ENCODE results near the gene FAM117B.

The FAM117B gene

DNA sequence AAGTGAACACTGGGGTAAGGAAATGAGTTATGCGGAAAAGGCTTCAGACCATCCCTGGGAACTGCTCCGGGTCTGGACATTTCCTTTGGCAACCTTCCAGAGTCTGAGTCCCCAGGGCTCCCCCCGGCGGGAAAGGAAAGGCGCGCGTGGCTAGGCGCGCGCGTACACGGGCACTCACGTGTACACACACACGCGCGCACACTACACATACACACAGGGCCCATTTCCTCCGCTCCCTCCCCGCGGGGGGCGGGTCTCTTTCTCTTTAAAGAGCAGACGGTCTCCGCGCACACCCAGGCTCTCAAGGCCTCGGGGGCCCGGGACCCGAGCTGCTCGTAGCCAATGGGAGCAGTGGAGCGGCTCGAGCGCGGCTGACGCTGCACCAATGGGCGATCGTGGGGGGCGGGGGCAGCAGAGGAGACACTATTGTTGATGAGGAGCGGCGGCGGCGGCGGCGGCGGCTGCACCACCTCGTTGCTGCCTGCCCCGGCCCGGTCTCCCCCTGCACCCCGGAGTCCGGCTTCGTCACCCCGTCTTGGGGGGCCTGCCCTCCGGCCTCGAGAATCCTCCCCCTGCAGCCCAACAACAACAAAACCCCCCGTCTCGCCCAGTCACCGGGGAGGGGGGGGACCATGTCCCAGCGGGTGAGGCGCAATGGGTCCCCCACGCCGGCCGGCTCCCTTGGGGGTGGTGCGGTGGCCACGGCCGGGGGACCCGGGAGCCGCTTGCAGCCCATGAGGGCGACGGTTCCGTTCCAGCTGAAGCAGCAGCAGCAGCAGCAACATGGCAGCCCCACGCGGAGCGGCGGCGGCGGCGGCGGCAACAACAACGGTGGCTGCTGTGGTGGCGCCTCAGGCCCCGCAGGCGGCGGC, at the start of gene FAM117B:
TSS of gene FAM117B (plus strand) at position 414 of the 872 bp plus-strand sequence. CDS start at position 633, 219 bp downstream.
- DNase-seq = peak; percentile 98

DNA sequence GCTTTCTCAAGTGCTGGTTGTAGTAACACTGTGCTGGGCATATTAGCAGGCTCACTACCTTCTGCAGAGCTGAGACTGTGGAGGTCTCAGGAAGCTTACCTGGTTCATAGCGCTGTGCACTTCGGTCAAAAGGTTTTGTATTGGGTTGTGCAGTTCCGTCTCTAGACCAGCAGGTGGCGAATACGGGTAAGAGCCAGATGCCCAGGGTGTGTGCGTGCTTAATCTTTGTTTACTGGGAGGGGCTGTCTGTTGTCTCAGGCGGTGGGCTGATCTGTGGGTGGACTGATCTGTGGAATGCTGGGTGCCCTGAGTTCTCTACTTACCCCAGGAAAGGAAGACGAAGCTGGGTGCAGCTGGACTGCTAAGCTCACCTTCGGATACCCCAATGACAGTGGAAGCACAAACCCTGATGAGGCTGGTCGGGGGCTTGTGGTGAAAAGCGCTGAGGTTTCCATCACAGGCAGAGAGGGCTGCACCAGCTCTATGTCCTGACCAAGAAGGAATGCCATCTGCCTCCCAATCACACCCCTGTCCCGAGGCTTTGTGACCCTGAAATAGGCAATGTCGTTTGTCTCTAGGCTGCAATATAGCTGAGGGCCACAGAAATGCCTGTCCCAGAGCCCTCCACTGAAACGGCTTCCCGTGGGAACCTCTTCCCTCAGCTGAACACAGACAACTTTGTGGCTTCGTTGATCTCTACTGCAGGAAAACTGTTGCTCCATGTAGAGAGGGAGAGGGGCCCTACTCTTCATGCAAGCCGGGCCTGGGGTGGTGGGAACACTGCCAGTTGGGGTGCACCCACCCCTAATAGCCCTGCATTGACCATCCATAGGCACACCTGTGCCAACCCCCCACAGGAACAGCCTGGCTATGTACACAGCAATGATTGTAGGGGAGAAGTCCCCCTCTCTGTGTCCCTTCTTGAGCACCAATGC, 45.9 kb upstream of the FAM117B start:
- peak; percentile 84 for DNase-seq

DNA sequence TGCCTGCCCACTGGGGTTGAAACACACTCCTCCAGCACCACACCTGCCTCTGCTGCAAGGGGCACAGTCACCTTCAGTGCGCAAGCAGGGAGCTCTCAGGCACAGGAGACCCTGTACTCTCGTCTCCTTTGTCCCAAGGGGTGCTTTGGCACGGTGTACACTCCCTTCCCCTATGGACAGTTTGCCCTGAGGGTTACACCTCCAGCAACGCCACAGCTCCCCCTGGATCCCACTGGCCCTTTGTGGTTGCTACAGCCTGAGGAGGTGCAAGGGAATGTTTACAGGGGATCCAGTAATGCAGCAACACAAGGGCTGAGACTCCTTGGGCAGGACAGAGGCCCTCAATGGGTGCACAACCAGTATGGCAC, 45.2 kb upstream of the FAM117B start:
- DNase-seq = no peak

DNA sequence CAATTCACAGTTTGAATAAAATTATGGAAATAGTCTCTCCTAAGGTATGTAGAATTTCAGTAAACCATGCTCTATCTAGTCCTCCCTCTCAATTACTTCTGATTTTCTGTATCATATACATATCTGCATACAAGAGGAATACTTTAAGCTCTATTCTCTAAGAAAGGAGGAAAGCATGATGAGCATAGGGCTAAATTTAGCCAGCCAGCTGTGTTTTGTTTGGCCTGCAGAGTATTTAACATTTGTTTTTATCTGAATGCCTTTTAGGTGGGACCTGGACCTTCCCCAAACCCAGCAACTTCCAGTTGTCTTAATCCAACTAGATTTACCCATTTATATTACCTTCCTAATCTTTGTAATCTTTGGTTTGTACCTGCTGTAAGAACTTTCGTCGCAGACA, 42.2 kb upstream of the FAM117B start:
- no peak for DNase-seq

DNA sequence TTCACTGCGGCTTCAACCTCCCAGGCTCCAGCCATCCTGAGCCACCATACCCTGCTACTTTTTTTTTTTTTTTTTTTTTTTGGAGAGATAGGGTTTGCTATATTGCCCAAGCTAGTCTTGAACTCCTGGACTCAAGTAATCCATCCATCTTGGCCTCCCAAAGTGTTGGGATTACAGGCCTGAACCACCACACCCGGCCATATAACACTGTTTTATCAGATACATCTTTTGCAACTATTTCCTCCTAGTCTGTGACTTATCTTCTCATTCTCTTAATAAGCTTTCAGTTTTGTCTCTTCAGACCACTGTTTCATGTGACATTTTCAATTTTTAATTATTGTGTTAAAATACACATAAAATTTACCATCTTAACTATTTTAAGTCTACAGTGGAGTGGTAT, 35.7 kb upstream of the FAM117B start:
- DNase-seq = no peak

DNA sequence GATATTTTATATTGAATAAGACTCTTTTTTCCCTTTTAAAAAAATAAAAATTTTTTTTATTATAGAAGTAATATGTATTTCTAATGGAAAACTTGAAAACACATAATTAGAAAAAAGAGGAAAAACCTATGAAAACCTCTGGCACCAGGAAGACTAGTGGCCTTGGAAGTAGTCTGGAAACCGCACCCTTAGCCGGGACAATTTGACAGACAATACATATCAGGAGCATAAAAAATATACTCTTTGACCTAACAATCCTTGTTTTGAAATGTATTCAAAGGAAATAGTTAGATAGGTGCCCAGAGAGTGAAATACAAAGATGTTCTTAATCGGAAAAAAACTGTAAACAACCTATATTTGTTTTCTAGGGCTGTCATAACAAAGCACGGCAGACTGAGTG, 34.9 kb upstream of the FAM117B start:
- DNase-seq = no peak

DNA sequence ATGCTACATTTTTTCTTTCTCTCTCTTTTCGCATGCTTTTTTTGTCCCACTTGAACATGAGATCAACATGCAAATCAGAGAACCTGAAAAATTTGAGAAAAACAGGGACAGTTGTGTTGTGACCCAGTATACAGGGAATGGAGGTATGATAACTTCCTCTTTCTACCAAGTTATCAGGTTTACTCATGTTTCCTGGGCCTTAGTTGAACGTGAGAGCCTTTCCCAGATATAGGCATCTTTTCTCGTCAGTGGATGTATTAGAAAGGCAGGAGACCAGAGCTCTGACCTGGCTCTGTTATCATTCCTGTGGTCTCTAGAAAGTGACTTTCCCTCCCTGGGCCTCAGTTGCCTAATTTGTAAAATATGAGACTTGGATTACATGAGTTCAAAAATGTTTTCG, 30.1 kb upstream of the FAM117B start:
- DNase-seq = no peak

DNA sequence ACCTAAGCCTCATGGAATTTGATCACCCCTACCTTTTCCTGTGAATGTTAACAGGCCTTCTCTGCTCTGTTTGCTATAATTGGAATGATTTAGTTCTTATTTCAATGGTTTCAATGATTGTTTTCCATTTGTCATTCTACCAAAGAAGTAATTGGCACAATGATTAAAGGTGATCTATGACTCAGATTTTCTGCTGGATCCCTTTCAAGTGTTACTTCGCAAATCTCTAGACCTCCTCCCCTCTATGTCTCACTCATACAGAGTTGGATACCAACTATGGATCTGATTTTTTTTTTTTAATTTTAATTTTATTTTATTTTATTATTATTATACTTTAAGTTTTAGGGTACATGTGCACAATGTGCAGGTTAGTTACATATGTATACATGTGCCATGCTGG, 29.6 kb upstream of the FAM117B start:
- no peak for DNase-seq

DNA sequence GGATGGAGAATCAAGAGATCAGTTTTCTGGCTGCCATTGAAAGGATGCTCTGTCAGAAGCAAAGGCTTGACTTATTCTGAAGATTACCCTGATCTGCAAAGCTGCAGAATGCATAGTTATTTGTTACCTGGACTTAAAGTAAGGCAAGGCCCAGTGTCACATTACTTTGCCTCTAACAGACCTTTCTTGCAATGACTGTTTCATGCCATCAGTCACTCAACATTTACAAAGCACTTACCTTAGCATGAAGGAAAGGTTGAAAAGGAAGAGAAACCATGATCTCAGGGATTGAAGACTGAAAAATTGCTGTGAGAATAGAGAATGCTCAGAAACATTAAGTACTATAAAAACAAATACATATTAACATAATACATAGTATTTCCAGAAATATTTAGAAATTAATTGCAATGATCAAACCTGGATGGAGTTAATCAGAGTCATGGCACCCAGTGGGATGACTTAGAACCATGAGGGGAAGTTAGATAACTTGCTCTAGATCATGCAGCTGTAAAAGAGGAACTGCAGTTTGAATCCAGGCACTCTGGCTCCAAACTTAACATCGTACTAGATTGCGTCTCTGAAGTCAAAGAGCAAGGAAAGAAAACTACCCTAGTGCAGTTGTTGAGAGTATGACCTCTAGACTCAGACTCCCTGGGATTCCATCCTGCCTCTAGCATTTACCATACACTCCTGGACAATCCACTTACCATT, 26.5 kb upstream of the FAM117B start:
- no peak for DNase-seq

DNA sequence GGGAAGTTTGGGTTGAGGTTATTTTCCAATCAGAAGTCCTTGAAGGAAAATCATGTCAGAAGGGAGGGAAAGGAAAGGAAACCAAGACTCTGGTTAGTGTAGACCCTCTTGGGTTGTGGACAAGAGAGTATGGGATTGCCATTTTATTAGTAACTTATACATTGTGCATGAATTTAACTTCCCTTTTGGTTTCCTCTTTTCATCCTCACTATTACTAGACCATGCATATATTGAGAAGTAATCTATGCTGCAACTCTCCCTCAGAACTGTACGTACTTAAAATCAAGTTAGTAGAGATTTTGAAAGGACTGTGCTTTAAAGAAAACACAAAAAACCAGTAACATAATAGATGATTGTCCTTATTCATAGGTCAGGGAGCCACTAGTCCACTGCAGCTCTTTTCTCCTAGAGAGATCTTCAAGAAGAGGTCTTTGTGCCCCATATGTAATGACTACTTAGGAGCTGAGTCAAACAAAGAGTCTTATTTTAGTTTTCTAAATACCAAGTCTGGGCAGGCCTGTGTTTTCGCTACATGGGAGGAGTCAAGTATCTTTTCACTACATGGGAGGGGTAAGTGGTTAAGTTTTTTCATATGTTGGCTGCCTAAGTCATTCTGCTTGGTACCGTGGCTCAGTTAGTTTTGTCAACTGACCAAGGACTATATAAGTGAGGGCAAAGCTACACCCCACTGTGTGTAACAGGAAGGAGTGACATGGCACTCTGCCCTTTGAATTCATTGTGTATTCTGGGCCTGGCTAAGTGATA, 25.2 kb upstream of the FAM117B start:
- no peak for DNase-seq

DNA sequence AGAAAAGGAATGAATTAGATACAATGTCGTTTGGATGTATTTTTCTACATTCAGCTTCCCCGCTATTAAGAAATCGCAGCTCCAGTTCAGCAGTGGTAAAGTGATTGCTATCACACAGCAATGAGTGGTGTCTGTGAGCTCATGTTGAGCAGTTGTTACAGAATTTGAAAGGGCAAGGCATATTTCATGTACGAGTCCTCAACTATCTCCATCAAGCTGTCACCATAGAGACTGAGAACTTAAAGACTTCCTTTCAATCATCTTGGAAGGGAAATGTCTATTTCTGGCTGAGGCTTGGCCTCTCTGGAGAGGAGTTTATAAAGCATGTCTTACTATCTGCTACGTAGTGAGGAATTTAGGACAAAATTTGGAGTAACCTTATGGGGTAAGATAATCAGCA, 24.4 kb upstream of the FAM117B start:
- DNase-seq = no peak

DNA sequence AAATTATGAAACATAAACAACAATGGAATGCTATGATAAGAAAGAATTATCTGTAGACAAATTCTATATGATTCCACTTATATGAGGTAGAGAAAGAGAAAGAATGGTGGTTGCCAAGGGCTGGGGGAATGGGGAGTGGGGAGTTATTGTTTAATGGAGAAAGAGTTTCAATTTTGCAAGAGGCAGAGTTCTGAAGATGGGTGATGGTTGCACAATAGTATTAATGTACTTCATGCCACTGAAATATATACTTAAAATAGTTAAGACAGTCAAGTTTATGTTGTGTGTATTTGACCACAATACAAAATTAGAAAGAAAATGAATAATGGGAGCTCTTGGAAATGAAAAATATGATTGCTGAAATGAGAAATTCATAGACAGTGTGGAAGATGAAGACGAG, 22.6 kb upstream of the FAM117B start:
- DNase-seq = no peak

DNA sequence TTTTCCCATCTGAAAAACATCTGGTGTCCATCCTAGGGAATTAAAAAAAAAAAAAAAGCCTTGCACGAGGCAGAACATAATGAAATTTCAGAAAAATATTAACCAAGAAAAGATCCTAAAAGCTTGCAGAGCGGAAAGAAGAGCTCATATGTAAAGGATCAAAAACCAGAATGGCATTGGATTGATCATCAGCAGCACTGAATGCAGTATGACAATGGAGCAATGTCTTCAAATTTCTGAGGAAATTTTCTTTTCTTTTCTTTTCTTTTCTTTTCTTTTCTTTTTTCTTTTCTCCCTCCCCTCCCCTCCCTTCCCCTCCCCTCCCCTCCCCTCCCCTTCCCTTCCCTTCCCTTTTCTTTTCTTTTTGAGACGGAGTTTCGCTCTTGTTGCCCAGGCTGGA, 21.3 kb upstream of the FAM117B start:
- DNase-seq = no peak

DNA sequence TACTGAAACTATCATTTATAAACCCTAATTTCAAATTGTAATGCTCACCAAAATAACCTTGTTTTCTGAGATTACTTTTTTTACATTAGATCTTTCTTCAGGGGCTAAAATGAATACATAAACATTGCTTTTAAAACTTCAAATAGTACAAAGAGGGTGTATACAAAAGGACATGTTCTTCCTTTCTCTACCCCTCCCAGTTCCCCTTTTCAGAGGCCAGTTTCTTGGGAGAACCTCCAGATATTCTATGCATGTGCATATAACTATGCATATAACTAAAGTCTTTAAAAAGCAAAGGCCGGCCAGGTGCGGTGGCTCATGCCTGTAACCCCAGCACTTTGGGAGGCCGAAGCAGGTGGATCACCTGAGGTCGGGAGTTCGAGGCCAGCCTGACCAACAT, 10.6 kb upstream of the FAM117B start:
- DNase-seq = no peak

DNA sequence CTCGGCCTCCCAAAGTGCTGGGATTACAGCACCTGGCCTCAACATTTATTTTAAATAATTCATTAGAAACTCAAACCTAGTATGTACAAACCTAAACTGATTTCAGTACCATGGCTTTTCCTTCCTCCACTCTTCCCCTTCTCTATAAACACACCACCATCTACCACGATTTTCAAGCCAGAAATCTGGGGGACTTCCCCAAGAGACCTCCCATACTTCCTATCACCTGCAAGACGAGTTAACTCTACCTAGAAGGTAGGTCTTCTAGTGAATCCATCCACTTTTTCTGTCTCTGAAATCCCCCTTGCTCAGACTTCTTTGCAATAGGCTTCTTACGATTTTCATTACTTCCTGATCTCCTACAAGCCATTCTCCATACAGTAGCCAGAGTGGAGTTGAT, 7.7 kb upstream of the FAM117B start:
- DNase-seq = no peak

DNA sequence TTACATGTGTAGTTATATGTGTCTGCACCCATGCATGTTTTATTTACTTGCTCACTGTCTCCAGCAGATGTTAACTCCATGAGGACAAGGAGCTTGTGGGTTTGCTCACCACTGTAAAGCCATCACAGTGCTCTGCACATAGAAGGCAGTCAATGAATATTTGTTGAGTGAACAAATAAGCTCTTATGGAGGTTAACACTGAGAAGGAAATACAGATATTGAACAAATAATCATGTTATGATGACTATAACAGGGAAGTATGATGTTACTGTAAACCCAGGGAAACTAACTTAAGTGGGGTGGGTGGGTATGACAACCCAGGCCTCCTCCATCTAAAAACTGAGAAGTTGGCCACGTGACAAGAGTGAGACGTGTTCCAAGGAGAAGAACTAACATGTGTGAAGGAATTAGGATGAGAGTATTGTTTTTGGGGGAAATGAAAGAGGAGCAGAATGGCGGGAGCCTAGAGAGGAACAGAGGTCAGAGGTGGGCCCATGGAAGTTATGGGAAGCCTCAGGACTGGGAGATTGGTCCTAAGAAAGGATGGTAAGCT, 6.0 kb upstream of the FAM117B start:
- no peak for DNase-seq

DNA sequence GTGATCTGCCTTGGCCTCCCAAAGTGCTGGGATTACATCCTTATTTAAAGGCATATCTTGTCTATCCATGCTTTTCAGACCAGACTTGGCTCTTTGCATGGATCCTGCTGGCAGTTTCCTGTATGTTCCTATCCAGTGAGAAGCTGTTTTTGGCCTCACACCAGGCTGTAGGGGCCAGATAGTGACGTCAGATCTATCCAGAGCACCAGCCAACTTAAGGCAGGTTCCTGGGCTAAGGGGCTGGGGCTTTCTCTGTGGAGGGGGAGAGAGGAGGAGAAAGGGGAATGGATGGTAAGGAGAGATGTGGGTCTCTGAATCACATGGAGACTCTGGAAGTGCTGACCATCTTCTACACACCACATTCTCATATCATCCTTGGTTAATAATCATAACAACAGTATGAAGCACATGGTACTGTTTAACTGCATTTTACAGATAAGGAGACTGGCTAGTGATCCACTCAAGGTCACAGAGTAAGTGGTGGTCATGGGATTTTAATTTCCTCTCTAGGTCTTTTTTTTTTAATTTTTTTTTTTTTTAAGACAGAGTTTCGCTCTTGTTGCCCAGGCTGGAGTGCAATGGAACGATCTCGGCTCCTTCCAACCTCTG, 2.0 kb upstream of the FAM117B start:
- peak; percentile 81 for DNase-seq

DNA sequence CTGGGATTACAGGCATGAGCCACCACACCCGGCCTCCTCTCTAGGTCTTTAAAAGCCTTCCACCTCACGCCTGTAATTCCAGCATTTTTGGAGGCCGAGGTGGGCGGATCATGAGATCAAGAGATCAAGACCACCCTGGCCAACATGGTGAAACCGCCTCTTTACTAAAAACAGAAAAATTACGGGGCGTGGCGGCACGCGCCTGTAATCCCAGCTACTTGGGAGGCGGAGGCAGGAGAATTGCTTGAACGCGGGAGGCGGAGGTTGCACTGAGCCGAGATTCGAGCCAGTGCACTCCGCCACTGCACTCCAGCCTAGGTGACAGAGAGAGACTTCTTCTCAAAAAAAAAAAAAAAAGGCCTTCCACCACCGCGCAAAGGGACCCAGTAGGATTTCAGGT, 1.3 kb upstream of the FAM117B start:
- no peak for DNase-seq

DNA sequence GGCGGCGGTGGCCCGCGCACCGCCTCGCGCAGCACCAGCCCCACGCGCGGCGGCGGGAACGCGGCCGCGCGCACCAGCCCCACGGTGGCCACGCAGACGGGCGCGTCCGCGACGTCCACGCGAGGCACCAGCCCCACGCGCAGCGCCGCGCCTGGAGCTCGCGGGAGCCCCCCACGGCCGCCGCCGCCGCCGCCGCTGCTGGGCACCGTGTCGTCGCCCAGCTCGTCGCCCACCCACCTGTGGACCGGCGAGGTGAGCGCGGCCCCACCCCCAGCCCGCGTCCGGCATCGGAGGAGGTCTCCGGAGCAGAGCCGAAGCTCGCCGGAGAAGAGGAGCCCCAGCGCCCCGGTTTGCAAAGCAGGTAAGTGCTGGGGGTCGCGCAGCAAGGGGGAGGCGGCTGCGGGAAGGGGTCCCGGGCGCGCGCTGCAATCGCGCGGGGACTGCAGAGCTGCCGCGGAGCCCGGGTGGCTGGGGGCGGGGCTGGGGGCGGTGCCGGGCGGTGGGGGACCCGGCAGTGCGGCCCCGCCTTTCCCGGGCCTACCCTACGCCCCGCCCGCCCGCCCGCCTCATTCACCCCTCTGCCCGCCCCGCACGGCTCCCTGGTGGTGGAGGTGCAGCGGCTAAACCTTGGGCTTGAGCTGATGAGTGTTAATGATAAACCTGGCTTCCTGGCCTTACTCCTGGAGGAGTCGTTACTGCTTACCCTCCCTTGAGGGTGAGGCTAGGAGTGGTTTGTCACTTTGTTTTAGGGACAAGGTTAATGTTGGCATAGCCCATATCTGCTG, 851 bp downstream of the FAM117B start:
- DNase-seq = peak; percentile 91

DNA sequence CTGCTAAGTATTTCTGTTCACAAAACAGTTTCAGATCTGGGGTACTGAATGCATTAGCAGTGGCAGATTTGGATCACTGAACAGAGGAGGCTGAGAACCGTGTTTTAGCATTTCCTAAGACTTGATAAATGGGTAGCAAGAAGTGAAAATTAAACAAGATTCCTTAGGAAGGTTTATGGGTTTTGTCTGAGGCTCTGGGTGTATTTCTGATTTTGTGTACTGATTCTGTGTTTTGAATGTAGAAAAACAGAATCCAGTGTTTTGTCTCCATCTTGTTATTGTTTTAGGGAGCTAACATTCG, 1.4 kb downstream of the FAM117B start:
- no peak for DNase-seq

DNA sequence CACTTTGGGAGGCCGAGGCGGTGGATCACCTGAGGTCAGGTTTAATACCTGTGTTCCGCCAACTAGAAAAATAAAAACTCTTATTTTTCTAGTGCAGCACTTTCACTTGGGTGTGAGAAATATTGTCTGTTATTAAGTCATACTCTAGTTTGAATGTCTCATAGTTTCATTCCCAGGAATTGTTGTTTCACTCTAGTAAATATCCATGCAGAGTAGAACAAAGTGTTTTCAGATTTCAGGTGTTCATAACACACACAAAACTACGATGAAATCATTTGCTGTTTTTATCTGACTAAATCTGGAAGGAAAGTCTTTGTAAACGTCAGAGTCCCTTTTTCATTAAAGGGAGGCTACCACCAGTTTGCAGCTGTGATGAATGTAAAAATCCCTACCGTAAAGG, 4.0 kb downstream of the FAM117B start:
- DNase-seq = no peak

Data from hematopoietic multipotent progenitor cell treated with erythropoietin and hydrocortisone succinate and interleukin-3 and kit ligand, for 8 days (in vitro differentiated cells).